H1 (cell line): ENCODE measurements around the gene TOMM34. TPM values are rescaled to one million over a fixed set of nuclear protein-coding genes. Genes with fewer than 3 reads are reported as not detected.

Source experiments
- CTCF ChIA-PET: fragments of 300-600 bp; sonication (Branson Sonifier 250); formaldehyde crosslinking; loops from one replicate; lab custom pipeline; 2021; ENCODE audit not compliant: partially characterized antibody; lab: Charles Lee
- POLR2A ChIA-PET: fragments of 300-600 bp; sonication (Branson Sonifier 250); formaldehyde crosslinking; loops from one replicate; lab custom pipeline; 2021; ENCODE audit warnings: inconsistent platforms; ENCODE audit not compliant: partially characterized antibody; lab: Charles Lee
- DNase-seq, 2 experiments: peaks; one replicate each; pipeline versions ENCODE4 v3.0.0 to v3.0.0-alpha.2; 2010 to 2022; ENCODE audit warnings: low spot score in 2 of 2, low read depth in 1 of 2, mixed read lengths in 1 of 2
- FAIRE-seq: peaks from 2 replicates; lab custom pipeline; 2011; peaks lifted over from hg19 to GRCh38; lab: Jason Lieb, UNC
- H2AFZ ChIP-seq: 2 replicates; pipeline ENCODE4 v1.8.1; 2012; ENCODE audit warnings: low read length, inconsistent platforms
- H2AK5ac ChIP-seq: 2 replicates; pipeline ENCODE4 v1.6.1; 2013; ENCODE audit warnings: low read depth, low read length
- H2BK120ac ChIP-seq: replicated peaks from 2 replicates; pipeline ENCODE3; 2013; ENCODE audit warnings: low read depth, low read length, inconsistent platforms
- H2BK12ac ChIP-seq: 2 replicates; pipeline ENCODE4 v1.6.1; 2013; ENCODE audit warnings: low read depth, low read length
- H2BK15ac ChIP-seq: 2 replicates; pipeline ENCODE4 v1.6.1; 2013; ENCODE audit warnings: low read length
- H2BK20ac ChIP-seq: 2 replicates; pipeline ENCODE4 v1.6.1; 2013; ENCODE audit warnings: low read length
- H2BK5ac ChIP-seq: 2 replicates; pipeline ENCODE4 v1.6.1; 2013; ENCODE audit warnings: low read depth, low read length
- H3K14ac ChIP-seq: 2 replicates; pipeline ENCODE4 v1.6.1; 2013; ENCODE audit warnings: inconsistent platforms; ENCODE audit not compliant: insufficient read length
- H3K18ac ChIP-seq: 2 replicates; pipeline ENCODE4 v1.6.1; 2013; ENCODE audit warnings: low read length; ENCODE audit errors: extremely low read depth
- H3K23ac ChIP-seq: 2 replicates; pipeline ENCODE4 v1.6.1; 2013; ENCODE audit warnings: inconsistent platforms; ENCODE audit not compliant: insufficient read length
- H3K23me2 ChIP-seq: 2 replicates; pipeline ENCODE4 v1.6.1; 2013; ENCODE audit warnings: low read depth, low read length
- H3K27ac ChIP-seq: 2 replicates; pipeline ENCODE4 v1.6.1; 2011; ENCODE audit warnings: low read depth, low read length, inconsistent platforms
- H3K27me3 ChIP-seq, 4 experiments: replicated peaks in 1 of 4; 1 replicate in 1 of 4; 2 replicates in 3 of 4; pipeline versions ENCODE4 v1.6.1 to v1.8.1; 2011 to 2013; ENCODE audit warnings: low read length in 3 of 4, mild to moderate bottlenecking in 3 of 4, inconsistent platforms in 2 of 4, mixed read lengths in 2 of 4, moderate library complexity in 1 of 4; ENCODE audit not compliant: control insufficient read depth in 3 of 4, insufficient read depth in 3 of 4; ENCODE audit errors: extremely low read depth in 1 of 4
- H3K36me3 ChIP-seq, 4 experiments: 2 replicates each; pipeline versions ENCODE4 v1.6.1 to v1.8.1; 2011 to 2013; ENCODE audit warnings: mild to moderate bottlenecking in 4 of 4, low read length in 3 of 4, moderate library complexity in 2 of 4, control low read depth in 1 of 4, inconsistent platforms in 1 of 4; ENCODE audit not compliant: insufficient read depth in 4 of 4, control insufficient read depth in 2 of 4
- H3K4ac ChIP-seq: replicated peaks from 2 replicates; pipeline ENCODE3; 2013; ENCODE audit warnings: low read length, low read depth, mixed read lengths, inconsistent platforms; ENCODE audit not compliant: insufficient read length
- H3K4me1 ChIP-seq, 4 experiments: replicated peaks in 1 of 4; 1 replicate in 1 of 4; 2 replicates in 3 of 4; pipeline versions ENCODE4 v1.6.1 to v1.8.1; 2011 to 2013; ENCODE audit warnings: low read length in 3 of 4, inconsistent platforms in 2 of 4, mixed read lengths in 1 of 4; ENCODE audit not compliant: insufficient read depth in 4 of 4, control insufficient read depth in 3 of 4
- H3K4me2 ChIP-seq, 2 experiments: 2 replicates each; pipeline versions ENCODE4 v1.6.1 to v1.8.1; 2011 to 2013; ENCODE audit warnings: low read depth in 2 of 2, low read length in 2 of 2, control low read depth in 1 of 2, inconsistent platforms in 1 of 2, mild to moderate bottlenecking in 1 of 2; ENCODE audit not compliant: insufficient read depth in 1 of 2
- H3K4me3 ChIP-seq, 4 experiments: fragments of 200-600, 300-600 bp in 1 of 4; sonication (generic), shearing (Covaris generic), sonication (Bioruptor Twin) in 1 of 4; 2 replicates each; pipeline versions ENCODE4 v1.5.1 to v1.8.1; 2011 to 2016; ENCODE audit warnings: low read length in 4 of 4, low read depth in 3 of 4, control low read depth in 2 of 4, inconsistent platforms in 2 of 4, mild to moderate bottlenecking in 2 of 4, mixed read lengths in 1 of 4, moderate library complexity in 1 of 4; ENCODE audit not compliant: insufficient read depth in 2 of 4; ENCODE audit errors: extremely low read depth in 1 of 4
- H3K56ac ChIP-seq: replicated peaks from 2 replicates; pipeline ENCODE3; 2013; ENCODE audit warnings: low read depth, mild to moderate bottlenecking, mixed read lengths, low read length, inconsistent platforms; ENCODE audit not compliant: insufficient read length
- H3K79me1 ChIP-seq: 2 replicates; pipeline ENCODE4 v1.6.1; 2013; ENCODE audit warnings: low read depth, low read length, control low read depth
- H3K79me2 ChIP-seq, 2 experiments: 2 replicates each; pipeline versions ENCODE4 v1.6.1 to v1.8.1; 2012 to 2013; ENCODE audit warnings: low read length in 2 of 2, mild to moderate bottlenecking in 2 of 2, inconsistent platforms in 1 of 2; ENCODE audit not compliant: insufficient read depth in 2 of 2, control insufficient read depth in 1 of 2
- H3K9ac ChIP-seq, 4 experiments: replicated peaks in 1 of 4; 1 replicate in 1 of 4; 2 replicates in 3 of 4; pipeline versions ENCODE4 v1.6.1 to v1.8.1; 2011 to 2013; ENCODE audit warnings: low read depth in 3 of 4, low read length in 3 of 4, control low read depth in 2 of 4, mild to moderate bottlenecking in 2 of 4, moderate library complexity in 2 of 4, inconsistent platforms in 1 of 4; ENCODE audit errors: extremely low read depth in 1 of 4
- H3K9me3 ChIP-seq, 2 experiments: 2 replicates each; pipeline versions ENCODE4 v1.6.1 to v1.8.1; 2012 to 2013; ENCODE audit warnings: mild to moderate bottlenecking in 2 of 2, moderate library complexity in 2 of 2, control low read depth in 1 of 2, inconsistent platforms in 1 of 2, low read depth in 1 of 2, low read length in 1 of 2, mixed read lengths in 1 of 2; ENCODE audit not compliant: insufficient read depth in 2 of 2
- H4K20me1 ChIP-seq, 2 experiments: replicated peaks in 1 of 2; 2 replicates each; pipeline versions ENCODE3 to v1.8.1; 2011 to 2013; ENCODE audit warnings: inconsistent platforms in 2 of 2, low read length in 2 of 2, mild to moderate bottlenecking in 1 of 2; ENCODE audit not compliant: insufficient read depth in 2 of 2, control insufficient read depth in 1 of 2
- H4K5ac ChIP-seq: 2 replicates; pipeline ENCODE4 v1.6.1; 2013; ENCODE audit warnings: low read length, low read depth, mixed read lengths, inconsistent platforms; ENCODE audit not compliant: insufficient read length
- H4K8ac ChIP-seq: 2 replicates; pipeline ENCODE4 v1.8.0; 2013; ENCODE audit warnings: mild to moderate bottlenecking, moderate library complexity, low read length, inconsistent platforms; ENCODE audit not compliant: insufficient read depth; ENCODE audit errors: extremely low read depth
- H4K91ac ChIP-seq: replicated peaks from 2 replicates; pipeline ENCODE3; 2013; ENCODE audit warnings: low read length, mixed read lengths, inconsistent platforms; ENCODE audit not compliant: insufficient read length
- CBX8 ChIP-seq: fragments of 300-800, 300-1000 bp; sonication (generic); IDR thresholded peaks from 2 replicates; pipeline ENCODE4 v1.7.1; 2016; ENCODE audit warnings: low read depth, low read length, borderline replicate concordance
- CHD1 ChIP-seq: IDR thresholded peaks from 2 replicates; pipeline ENCODE4 v1.6.1; 2012; ENCODE audit warnings: low read depth, low read length, improper control_type of control experiment
- CTBP2 ChIP-seq: IDR thresholded peaks from 2 replicates; pipeline ENCODE4 v1.7.0; 2011; ENCODE audit warnings: borderline replicate concordance, mild to moderate bottlenecking, moderate library complexity, mixed read lengths, low read length; ENCODE audit not compliant: insufficient read depth, insufficient read length
- FOSL1 ChIP-seq: IDR thresholded peaks from 2 replicates; pipeline ENCODE4 v1.6.1; 2011; ENCODE audit warnings: mild to moderate bottlenecking, low read depth, low read length, moderate library complexity; ENCODE audit not compliant: insufficient read depth
- KDM1A ChIP-seq: fragments of 200-600, 300-600 bp; sonication (generic); IDR thresholded peaks from 2 replicates; pipeline ENCODE4 v1.7.1; 2016; ENCODE audit warnings: mild to moderate bottlenecking, low read length, borderline replicate concordance
- KDM5A ChIP-seq: fragments of 200-600 bp; IDR thresholded peaks from 2 replicates; pipeline ENCODE4 v1.7.1; 2012; ENCODE audit warnings: mild to moderate bottlenecking, low read length, inconsistent platforms, mixed read lengths
- MAFK ChIP-seq: IDR thresholded peaks from 2 replicates; pipeline ENCODE4 v1.6.1; 2012; ENCODE audit warnings: low read depth, mild to moderate bottlenecking, improper control_type of control experiment, low read length
- POU5F1 ChIP-seq: IDR thresholded peaks from 2 replicates; pipeline ENCODE4 v1.6.1; 2011; ENCODE audit warnings: low read depth, mild to moderate bottlenecking, low read length, moderate library complexity
- RBBP5 ChIP-seq: IDR thresholded peaks from 2 replicates; pipeline ENCODE4 v1.7.1; 2012; ENCODE audit warnings: low read depth, mild to moderate bottlenecking, inconsistent platforms, low read length, moderate library complexity, borderline replicate concordance
- SAP30 ChIP-seq: fragments of 300-600 bp; sonication (generic); IDR thresholded peaks from 2 replicates; pipeline ENCODE4 v1.7.1; 2012; ENCODE audit warnings: low read length, moderate library complexity, mild to moderate bottlenecking, inconsistent platforms; ENCODE audit not compliant: insufficient read depth, insufficient replicate concordance
- SIRT6 ChIP-seq: IDR thresholded peaks from one replicate; pipeline ENCODE4 v1.7.1; 2012; ENCODE audit warnings: low read length, inconsistent platforms
- TCF12 ChIP-seq: IDR thresholded peaks from 2 replicates; pipeline ENCODE4 v1.6.1; 2011; ENCODE audit warnings: low read depth, mild to moderate bottlenecking, low read length
- WGBS, 2 experiments: shearing (Covaris generic) in 1 of 2; methylation state at CpG; one replicate each; pipeline versions ENCODE4 v1.1.6 to v1.1.7; 2013 to 2015; ENCODE audit warnings: low lambda C conversion rate in 2 of 2, mixed read lengths in 2 of 2, inconsistent platforms in 1 of 2, low coverage in 1 of 2, missing lambda C conversion rate in 1 of 2; ENCODE audit not compliant: insufficient replicate concordance in 2 of 2, insufficient coverage in 1 of 2, insufficient read length in 1 of 2; ENCODE audit errors: extremely low coverage in 1 of 2, missing lambda C conversion rate in 1 of 2; 5-methylcytosine and 5-hydroxymethylcytosine counted together
- polyA plus RNA-seq, 7 experiments: library from polyadenylated mRNA; depleted of rRNA in 3 of 7; stranded (reverse) in 5 of 7; unstranded in 2 of 7; fragments of >200 nt in 5 of 7; fragments of 200-250 nt in 2 of 7; gene quantifications; 1 replicate in 5 of 7; 2 replicates in 1 of 7; 4 replicates in 1 of 7; pipeline versions ENCODE4 v1.2.1 to v1.2.3, GENCODE V29; 2011 to 2013; ENCODE audit warnings: missing spikeins in 2 of 7, mixed read lengths in 2 of 7
- total RNA-seq: library from RNA; stranded (reverse); fragmentation: NEBNext Ultra II Directional; extraction: Animal tissue kit (Norgen Biotek cat#: 25700); gene quantifications from 2 replicates; pipeline ENCODE4 v1.2.1, GENCODE V29; 2021

The TOMM34 gene
- total and polyA plus RNA-seq, 2 of the 8 experiments (the other 6 are each of a cell fraction or from before 2014, with no cell fraction given), result 32.1 to 35.1 TPM

GRCh38 chr20:44973053-44973452, 12.9 kb upstream of the TOMM34 start:
- H3K9me3 ChIP-seq, result no peaks in the 10 kb centered on the region
- no peak overlapping the region for H2BK20ac ChIP-seq
- no peak overlapping the region for H2AFZ ChIP-seq
- H3K4me3 ChIP-seq, result no peak overlapping the region
- no peak overlapping the region for H3K9ac ChIP-seq
- CTCF ChIA-PET, result no interaction called here
- FAIRE-seq, result no peak
- no peak overlapping the region for H3K4me2 ChIP-seq
- H4K91ac ChIP-seq, result no peak overlapping the region
- H3K23ac ChIP-seq, result no peak overlapping the region
- no peaks in the 10 kb centered on the region for H3K27me3 ChIP-seq
- no peak overlapping the region for H3K4ac ChIP-seq
- no peaks in the 10 kb centered on the region; the same call in 1 of the 2 replicates for H3K23me2 ChIP-seq
- no peaks in the 10 kb centered on the region; a peak in 1 of 7 replicates for H3K4me1 ChIP-seq
- H3K18ac ChIP-seq, result no peak overlapping the region
- no peak for DNase-seq
- H3K56ac ChIP-seq, result no peak overlapping the region
- POLR2A ChIA-PET, result no interaction called here
- no peak overlapping the region for H2BK12ac ChIP-seq
- H2BK120ac ChIP-seq, result no peak overlapping the region
- no peak overlapping the region for H3K27ac ChIP-seq
- 88% methylated on average over 2 of the region's 2 CpGs; no CpG with 5 or more reads in 1 of the 2 experiments for WGBS, 2 experiments
- H2AK5ac ChIP-seq, result no peak overlapping the region
- H4K5ac ChIP-seq, result no peak overlapping the region
- no peak overlapping the region for H3K14ac ChIP-seq
- H4K8ac ChIP-seq, result no peak overlapping the region
- H3K79me2 ChIP-seq, result peaks cover 3 to 32% of the 10 kb centered on the region in 2 experiments; a peak in 3 of 4 replicates
- no peak overlapping the region for H2BK15ac ChIP-seq
- H3K36me3 ChIP-seq, result peaks cover 2 to 36% (median 23%) of the 10 kb centered on the region in 4 experiments
- no peaks in the 10 kb centered on the region for H3K79me1 ChIP-seq
- peaks cover 1 to 6% of the 10 kb centered on the region in 2 experiments for H4K20me1 ChIP-seq
- no peak overlapping the region for H2BK5ac ChIP-seq
- TF ChIP-seq KDM1A, result no peak
- no peak for TF ChIP-seq MAFK
- TF ChIP-seq TCF12, result no peak
- no peak for TF ChIP-seq KDM5A
- no peak for TF ChIP-seq FOSL1
- TF ChIP-seq CBX8, result no peak
- TF ChIP-seq SAP30, result no peak
- no peak for TF ChIP-seq CTBP2
- TF ChIP-seq POU5F1, result no peak
- TF ChIP-seq SIRT6, result no peak
- no peak for TF ChIP-seq CHD1
- TF ChIP-seq RBBP5, result no peak
